Dedifferentiated amniotic fluid mesenchymal stem cell (primary cell): ENCODE data around the gene RRH.

Experiments
- DNase-seq: peaks from one replicate; pipeline ENCODE4 v3.0.0-alpha.2; 2016; ENCODE audit errors: extremely low spot score

The RRH gene

GRCh38 chr4:109887071-109887470 lies 59.3 kb downstream of the RRH start:
- DNase-seq: no peak

GRCh38 chr4:109890076-109890475 lies 62.3 kb downstream of the RRH start:
- no peak for DNase-seq
